ENCODE data around the gene MARK1.

GRCh38 chr1:220491891-220492290 is 36.0 kb upstream of the MARK1 start:
- TF ChIP-seq, protein P1, sequence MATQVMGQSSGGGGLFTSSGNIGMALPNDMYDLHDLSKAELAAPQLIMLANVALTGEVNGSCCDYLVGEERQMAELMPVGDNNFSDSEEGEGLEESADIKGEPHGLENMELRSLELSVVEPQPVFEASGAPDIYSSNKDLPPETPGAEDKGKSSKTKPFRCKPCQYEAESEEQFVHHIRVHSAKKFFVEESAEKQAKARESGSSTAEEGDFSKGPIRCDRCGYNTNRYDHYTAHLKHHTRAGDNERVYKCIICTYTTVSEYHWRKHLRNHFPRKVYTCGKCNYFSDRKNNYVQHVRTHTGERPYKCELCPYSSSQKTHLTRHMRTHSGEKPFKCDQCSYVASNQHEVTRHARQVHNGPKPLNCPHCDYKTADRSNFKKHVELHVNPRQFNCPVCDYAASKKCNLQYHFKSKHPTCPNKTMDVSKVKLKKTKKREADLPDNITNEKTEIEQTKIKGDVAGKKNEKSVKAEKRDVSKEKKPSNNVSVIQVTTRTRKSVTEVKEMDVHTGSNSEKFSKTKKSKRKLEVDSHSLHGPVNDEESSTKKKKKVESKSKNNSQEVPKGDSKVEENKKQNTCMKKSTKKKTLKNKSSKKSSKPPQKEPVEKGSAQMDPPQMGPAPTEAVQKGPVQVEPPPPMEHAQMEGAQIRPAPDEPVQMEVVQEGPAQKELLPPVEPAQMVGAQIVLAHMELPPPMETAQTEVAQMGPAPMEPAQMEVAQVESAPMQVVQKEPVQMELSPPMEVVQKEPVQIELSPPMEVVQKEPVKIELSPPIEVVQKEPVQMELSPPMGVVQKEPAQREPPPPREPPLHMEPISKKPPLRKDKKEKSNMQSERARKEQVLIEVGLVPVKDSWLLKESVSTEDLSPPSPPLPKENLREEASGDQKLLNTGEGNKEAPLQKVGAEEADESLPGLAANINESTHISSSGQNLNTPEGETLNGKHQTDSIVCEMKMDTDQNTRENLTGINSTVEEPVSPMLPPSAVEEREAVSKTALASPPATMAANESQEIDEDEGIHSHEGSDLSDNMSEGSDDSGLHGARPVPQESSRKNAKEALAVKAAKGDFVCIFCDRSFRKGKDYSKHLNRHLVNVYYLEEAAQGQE (IDR thresholded peaks at IDR 0.05; ENCODE audit: low read depth) = no peak
- TF ChIP-seq TAF1 (IDR thresholded peaks at IDR 0.05; ENCODE audit: low read depth) = no peak
- TF ChIP-seq FOXM1 (IDR thresholded peaks at IDR 0.05; ENCODE audit: borderline replicate concordance, low read depth) = no peak
- no peak for TF ChIP-seq EGR1 (IDR thresholded peaks at IDR 0.05)
- TF ChIP-seq USF1 (IDR thresholded peaks at IDR 0.05) = no peak
- no peak for TF ChIP-seq TCF12 (IDR thresholded peaks at IDR 0.05; ENCODE audit: low read depth)
- TF ChIP-seq NFIC (IDR thresholded peaks at IDR 0.05) = no peak
- TF ChIP-seq CEBPB (IDR thresholded peaks at IDR 0.05) = no peak
- TF ChIP-seq YY1 (IDR thresholded peaks at IDR 0.05; ENCODE audit: low read depth) = no peak
- TF ChIP-seq, protein P2, sequence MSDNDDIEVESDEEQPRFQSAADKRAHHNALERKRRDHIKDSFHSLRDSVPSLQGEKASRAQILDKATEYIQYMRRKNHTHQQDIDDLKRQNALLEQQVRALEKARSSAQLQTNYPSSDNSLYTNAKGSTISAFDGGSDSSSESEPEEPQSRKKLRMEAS (IDR thresholded peaks at IDR 0.05) = no peak
- TF ChIP-seq EP300 (IDR thresholded peaks at IDR 0.05; ENCODE audit: borderline replicate concordance) = no peak
- TF ChIP-seq CREB1 (IDR thresholded peaks at IDR 0.05; ENCODE audit: low read depth) = no peak
- no peak for TF ChIP-seq TEAD4 (IDR thresholded peaks at IDR 0.05)
- no peak for TF ChIP-seq RAD21 (IDR thresholded peaks at IDR 0.05; ENCODE audit: low read depth)

All from Ishikawa (cell line).